Endothelial cell of umbilical vein (primary cell): ENCODE measurements around the gene IL17REL.

Source experiments
- CTCF ChIP-seq, 2 donors: IDR thresholded peaks; 1 replicate in 1 of 2; 2 replicates in 1 of 2; pipeline ENCODE4 v1.5.1; 2011; ENCODE audit warnings: low read length in 2 of 2, mild to moderate bottlenecking in 2 of 2, moderate library complexity in 2 of 2, control low read depth in 1 of 2, inconsistent platforms in 1 of 2, low read depth in 1 of 2; ENCODE audit not compliant: insufficient read depth in 1 of 2; ENCODE audit errors: extremely low read depth in 1 of 2
- EZH2 ChIP-seq: IDR thresholded peaks from 2 replicates; pipeline ENCODE4 v1.6.1; 2012; ENCODE audit warnings: borderline replicate concordance, low read depth, mild to moderate bottlenecking, moderate library complexity, low read length, inconsistent platforms; ENCODE audit not compliant: severe bottlenecking
- POLR2A ChIP-seq: IDR thresholded peaks from 2 replicates; pipeline ENCODE4 v1.6.1; 2012; ENCODE audit warnings: low read depth, mild to moderate bottlenecking, control low read depth, low read length

- TF ChIP-seq POLR2A, result no peak
- no peak for TF ChIP-seq CTCF (IDR thresholded peaks at IDR 0.05; ENCODE audit: extremely low read depth in 1 of 2, insufficient read depth in 1 of 2, low read depth in 1 of 2, low read length in 2 of 2)
- TF ChIP-seq EZH2, result no peak
Measured at GRCh38 chr22:49999063-49999945, 13.3 kb downstream of the IL17REL start.
